ENCODE results near the gene NFKB1.

DNA sequence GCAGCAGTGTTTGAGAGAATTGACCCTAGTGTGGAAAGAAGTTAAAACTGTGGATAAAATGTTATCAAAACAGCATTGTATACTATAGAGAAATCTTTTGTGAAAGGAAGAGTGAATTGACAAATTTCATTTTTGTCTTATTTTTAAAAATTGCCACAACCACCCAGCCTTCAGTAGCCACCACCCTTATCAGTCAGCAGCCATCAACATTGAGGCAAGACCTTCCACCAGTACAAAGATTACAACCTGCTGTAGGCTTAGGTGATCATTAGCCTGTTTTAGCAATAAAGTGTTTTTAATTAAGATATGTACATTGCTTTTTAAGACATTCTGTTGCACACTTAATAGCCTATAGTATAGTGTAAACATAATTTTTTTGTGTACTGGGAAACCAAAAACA, 91.1 kb downstream of the NFKB1 start:
- TF ChIP-seq SUZ12 (IDR thresholded peaks at IDR 0.05; ENCODE audit: unreplicated experiment) (no peak), SMC3 (IDR thresholded peaks at IDR 0.05; ENCODE audit: borderline replicate concordance, low read length) (no peak), PAX5 (IDR thresholded peaks at IDR 0.05; ENCODE audit: borderline replicate concordance, low read depth, low read length) (no peak), EZH2 (IDR thresholded peaks at IDR 0.05; ENCODE audit: borderline replicate concordance, control insufficient read depth, low read depth, low read length) (no peak), LARP7 (IDR thresholded peaks at IDR 0.05) (no peak), POLR2A (IDR thresholded peaks at IDR 0.05; ENCODE audit: low read depth, low read length) (no peak)
- TF ChIP-seq, protein P1, sequence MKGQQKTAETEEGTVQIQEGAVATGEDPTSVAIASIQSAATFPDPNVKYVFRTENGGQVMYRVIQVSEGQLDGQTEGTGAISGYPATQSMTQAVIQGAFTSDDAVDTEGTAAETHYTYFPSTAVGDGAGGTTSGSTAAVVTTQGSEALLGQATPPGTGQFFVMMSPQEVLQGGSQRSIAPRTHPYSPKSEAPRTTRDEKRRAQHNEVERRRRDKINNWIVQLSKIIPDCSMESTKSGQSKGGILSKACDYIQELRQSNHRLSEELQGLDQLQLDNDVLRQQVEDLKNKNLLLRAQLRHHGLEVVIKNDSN (IDR thresholded peaks at IDR 0.05; ENCODE audit: borderline replicate concordance, extremely low read length, insufficient read depth, low read depth, low read length), result no peak
- TF ChIP-seq, protein P2, sequence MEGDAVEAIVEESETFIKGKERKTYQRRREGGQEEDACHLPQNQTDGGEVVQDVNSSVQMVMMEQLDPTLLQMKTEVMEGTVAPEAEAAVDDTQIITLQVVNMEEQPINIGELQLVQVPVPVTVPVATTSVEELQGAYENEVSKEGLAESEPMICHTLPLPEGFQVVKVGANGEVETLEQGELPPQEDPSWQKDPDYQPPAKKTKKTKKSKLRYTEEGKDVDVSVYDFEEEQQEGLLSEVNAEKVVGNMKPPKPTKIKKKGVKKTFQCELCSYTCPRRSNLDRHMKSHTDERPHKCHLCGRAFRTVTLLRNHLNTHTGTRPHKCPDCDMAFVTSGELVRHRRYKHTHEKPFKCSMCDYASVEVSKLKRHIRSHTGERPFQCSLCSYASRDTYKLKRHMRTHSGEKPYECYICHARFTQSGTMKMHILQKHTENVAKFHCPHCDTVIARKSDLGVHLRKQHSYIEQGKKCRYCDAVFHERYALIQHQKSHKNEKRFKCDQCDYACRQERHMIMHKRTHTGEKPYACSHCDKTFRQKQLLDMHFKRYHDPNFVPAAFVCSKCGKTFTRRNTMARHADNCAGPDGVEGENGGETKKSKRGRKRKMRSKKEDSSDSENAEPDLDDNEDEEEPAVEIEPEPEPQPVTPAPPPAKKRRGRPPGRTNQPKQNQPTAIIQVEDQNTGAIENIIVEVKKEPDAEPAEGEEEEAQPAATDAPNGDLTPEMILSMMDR (IDR thresholded peaks at IDR 0.05 in 2 of 3, conservative IDR thresholded peaks at IDR 0.05 in 1 of 3; ENCODE audit: control insufficient read depth in 2 of 3, extremely low read depth in 1 of 3, insufficient read depth in 1 of 3, low read depth in 3 of 3, low read length in 3 of 3), result no peak
- TF ChIP-seq, protein P3, sequence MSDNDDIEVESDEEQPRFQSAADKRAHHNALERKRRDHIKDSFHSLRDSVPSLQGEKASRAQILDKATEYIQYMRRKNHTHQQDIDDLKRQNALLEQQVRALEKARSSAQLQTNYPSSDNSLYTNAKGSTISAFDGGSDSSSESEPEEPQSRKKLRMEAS (IDR thresholded peaks at IDR 0.05; ENCODE audit: low read depth, low read length), result no peak
- TF ChIP-seq, protein P4, sequence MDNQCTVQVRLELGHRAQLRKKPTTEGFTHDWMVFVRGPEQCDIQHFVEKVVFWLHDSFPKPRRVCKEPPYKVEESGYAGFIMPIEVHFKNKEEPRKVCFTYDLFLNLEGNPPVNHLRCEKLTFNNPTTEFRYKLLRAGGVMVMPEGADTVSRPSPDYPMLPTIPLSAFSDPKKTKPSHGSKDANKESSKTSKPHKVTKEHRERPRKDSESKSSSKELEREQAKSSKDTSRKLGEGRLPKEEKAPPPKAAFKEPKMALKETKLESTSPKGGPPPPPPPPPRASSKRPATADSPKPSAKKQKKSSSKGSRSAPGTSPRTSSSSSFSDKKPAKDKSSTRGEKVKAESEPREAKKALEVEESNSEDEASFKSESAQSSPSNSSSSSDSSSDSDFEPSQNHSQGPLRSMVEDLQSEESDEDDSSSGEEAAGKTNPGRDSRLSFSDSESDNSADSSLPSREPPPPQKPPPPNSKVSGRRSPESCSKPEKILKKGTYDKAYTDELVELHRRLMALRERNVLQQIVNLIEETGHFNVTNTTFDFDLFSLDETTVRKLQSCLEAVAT (IDR thresholded peaks at IDR 0.05), result no peak
